OCI-LY1 (cell line): ENCODE data around the gene NFYA.

Source experiments
- H2AFZ ChIP-seq: fragments of 200-600 bp; sonication (generic), shearing (Covaris generic); 2 replicates; pipeline ENCODE4 v1.6.0; 2014; ENCODE audit warnings: antibody characterized with exemption, mild to moderate bottlenecking, low read length
- H3F3A ChIP-seq: fragments of 200-600 bp; sonication (generic), shearing (Covaris generic); 2 replicates; pipeline ENCODE4 v1.6.0; 2014; ENCODE audit warnings: mild to moderate bottlenecking, antibody characterized with exemption, low read length, moderate library complexity; ENCODE audit not compliant: insufficient read depth
- H3K27ac ChIP-seq: fragments of 200-600 bp; sonication (generic); 2 replicates; pipeline ENCODE4 v1.5.1; 2014; ENCODE audit warnings: low read length, mixed run types, mild to moderate bottlenecking, low read depth; ENCODE audit not compliant: poor library complexity, severe bottlenecking
- H3K27me3 ChIP-seq: fragments of 200-600 bp; sonication (generic); 2 replicates; pipeline ENCODE4 v1.6.0; 2014; ENCODE audit warnings: antibody characterized with exemption, mild to moderate bottlenecking, low read length, moderate library complexity; ENCODE audit not compliant: insufficient read depth
- H3K36me3 ChIP-seq: fragments of 200-600 bp; sonication (generic); 2 replicates; pipeline ENCODE4 v1.6.1; 2014; ENCODE audit warnings: mild to moderate bottlenecking, antibody characterized with exemption, low read length, moderate library complexity, mixed read lengths; ENCODE audit not compliant: insufficient read depth
- H3K4me1 ChIP-seq: fragments of 200-600 bp; sonication (generic); 2 replicates; pipeline ENCODE4 v1.5.1; 2014; ENCODE audit warnings: mild to moderate bottlenecking, low read length, moderate library complexity; ENCODE audit not compliant: insufficient read depth, severe bottlenecking
- H3K4me2 ChIP-seq: fragments of 200-600 bp; sonication (generic), shearing (Covaris generic); 2 replicates; pipeline ENCODE4 v1.6.1; 2014; ENCODE audit warnings: low read length
- H3K4me3 ChIP-seq: fragments of 200-600 bp; sonication (generic); 2 replicates; pipeline ENCODE4 v1.5.1; 2014; ENCODE audit warnings: low read length, low read depth, mild to moderate bottlenecking, mixed read lengths; ENCODE audit not compliant: poor library complexity, severe bottlenecking
- H3K79me2 ChIP-seq: fragments of 200-600 bp; shearing (Covaris generic); 2 replicates; pipeline ENCODE4 v1.6.1; 2016; ENCODE audit warnings: mixed run types, low read length, mixed read lengths; ENCODE audit not compliant: insufficient read depth
- H3K9ac ChIP-seq: fragments of 200-600 bp; sonication (generic), shearing (Covaris generic); 2 replicates; pipeline ENCODE4 v1.6.1; 2014; ENCODE audit warnings: mild to moderate bottlenecking, low read length, mixed read lengths
- H3K9me2 ChIP-seq: fragments of 200-600 bp; sonication (generic), shearing (Covaris generic); 2 replicates; pipeline ENCODE4 v1.6.1; 2014; ENCODE audit warnings: low read depth, mild to moderate bottlenecking, low read length, mixed read lengths
- H3K9me3 ChIP-seq: fragments of 200-600 bp; shearing (Covaris generic); 2 replicates; pipeline ENCODE4 v1.6.1; 2014; ENCODE audit warnings: low read length, mixed read lengths
- H4K20me1 ChIP-seq: fragments of 200-600 bp; sonication (generic), shearing (Covaris generic); 2 replicates; pipeline ENCODE4 v1.6.0; 2016; ENCODE audit warnings: mild to moderate bottlenecking, low read length; ENCODE audit not compliant: insufficient read depth
- EZH2 ChIP-seq: fragments of 200-600 bp; sonication (generic), shearing (Covaris generic); IDR thresholded peaks from 2 replicates; pipeline ENCODE4 v1.8.0; 2017; ENCODE audit warnings: borderline replicate concordance, mixed run types, mild to moderate bottlenecking, antibody characterized with exemption, low read length, moderate library complexity, mixed read lengths
- TF ChIP-seq, protein P1 (sequence below): fragments of 200-600 bp; sonication (generic), shearing (Covaris generic); IDR thresholded peaks from 2 replicates; pipeline ENCODE4 v1.5.1; 2017; ENCODE audit warnings: mild to moderate bottlenecking, antibody characterized with exemption, low read length, moderate library complexity, mixed read lengths

The NFYA gene

GRCh38 chr6:41042226-41043055 is 30.3 kb upstream of the NFYA start, which contains the start of gene TSPO2:
Gene TSPO2, plus strand, starts transcription at chr6:41042467. Its CDS starts 519 bp downstream, at chr6:41042986.
- H3K27me3 ChIP-seq = no peaks in the 10 kb centered on the region
- no peaks in the 10 kb centered on the region for H3F3A ChIP-seq
- no peaks in the 10 kb centered on the region for H3K36me3 ChIP-seq
- H3K27ac ChIP-seq = no peak within 1 kb of the TSS
- TF ChIP-seq, protein P1, sequence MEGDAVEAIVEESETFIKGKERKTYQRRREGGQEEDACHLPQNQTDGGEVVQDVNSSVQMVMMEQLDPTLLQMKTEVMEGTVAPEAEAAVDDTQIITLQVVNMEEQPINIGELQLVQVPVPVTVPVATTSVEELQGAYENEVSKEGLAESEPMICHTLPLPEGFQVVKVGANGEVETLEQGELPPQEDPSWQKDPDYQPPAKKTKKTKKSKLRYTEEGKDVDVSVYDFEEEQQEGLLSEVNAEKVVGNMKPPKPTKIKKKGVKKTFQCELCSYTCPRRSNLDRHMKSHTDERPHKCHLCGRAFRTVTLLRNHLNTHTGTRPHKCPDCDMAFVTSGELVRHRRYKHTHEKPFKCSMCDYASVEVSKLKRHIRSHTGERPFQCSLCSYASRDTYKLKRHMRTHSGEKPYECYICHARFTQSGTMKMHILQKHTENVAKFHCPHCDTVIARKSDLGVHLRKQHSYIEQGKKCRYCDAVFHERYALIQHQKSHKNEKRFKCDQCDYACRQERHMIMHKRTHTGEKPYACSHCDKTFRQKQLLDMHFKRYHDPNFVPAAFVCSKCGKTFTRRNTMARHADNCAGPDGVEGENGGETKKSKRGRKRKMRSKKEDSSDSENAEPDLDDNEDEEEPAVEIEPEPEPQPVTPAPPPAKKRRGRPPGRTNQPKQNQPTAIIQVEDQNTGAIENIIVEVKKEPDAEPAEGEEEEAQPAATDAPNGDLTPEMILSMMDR = no peak
- TF ChIP-seq EZH2 = no peak
- H4K20me1 ChIP-seq = no peaks in the 10 kb centered on the region
- H2AFZ ChIP-seq = no peak within 1 kb of the TSS
- no peaks in the 10 kb centered on the region for H3K4me1 ChIP-seq
- H3K9me2 ChIP-seq = no peaks in the 10 kb centered on the region
- no peak within 1 kb of the TSS for H3K4me3 ChIP-seq
- H3K9ac ChIP-seq = no peak within 1 kb of the TSS
- no peaks in the 10 kb centered on the region for H3K9me3 ChIP-seq
- no peaks in the 10 kb centered on the region for H3K79me2 ChIP-seq
- no peak within 1 kb of the TSS for H3K4me2 ChIP-seq

DNA sequence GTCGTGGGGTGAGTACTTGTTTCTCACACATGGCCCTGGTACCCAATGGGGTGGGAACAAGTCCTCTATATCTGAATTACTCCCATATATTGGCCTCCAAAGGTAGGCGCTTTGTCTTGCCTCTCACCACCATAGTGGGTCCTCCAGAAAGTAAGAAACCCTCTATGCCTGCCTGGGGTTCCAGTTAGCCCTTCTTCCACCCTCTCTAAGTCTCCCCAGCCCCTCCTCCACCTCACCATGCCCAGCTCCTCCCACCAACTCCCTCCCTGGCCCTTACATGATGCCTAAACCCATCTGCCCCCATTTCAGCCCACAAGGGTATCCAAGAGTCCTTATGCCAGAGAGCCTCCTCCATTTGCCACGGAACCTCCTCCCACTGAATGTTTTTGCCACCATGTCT is 29.6 kb upstream of the NFYA start:
- no peaks in the 10 kb centered on the region for H3K27me3 ChIP-seq
- no peak for TF ChIP-seq EZH2
- TF ChIP-seq, protein P1 = no peak

DNA sequence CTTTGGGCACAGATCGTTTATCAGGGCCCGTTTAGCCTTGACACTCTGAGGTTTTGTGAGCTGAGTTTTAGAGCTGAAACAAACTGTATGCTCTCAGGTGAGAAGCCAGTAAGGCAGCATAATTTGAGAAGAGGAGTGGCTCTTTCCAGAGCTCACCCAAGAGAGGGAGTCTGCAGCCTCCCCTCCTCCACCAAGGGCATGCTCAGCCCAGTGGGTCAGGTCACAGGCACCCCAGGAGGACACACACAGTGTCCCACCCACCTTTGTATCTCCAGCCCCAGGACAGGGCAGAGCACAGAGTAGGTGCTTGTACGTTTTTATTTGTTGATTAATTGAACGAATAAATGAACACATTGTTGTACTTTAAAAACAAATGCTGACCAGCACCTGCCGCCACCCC is 27.1 kb upstream of the NFYA start:
- H3K4me1 ChIP-seq = no peaks in the 10 kb centered on the region
- H3K36me3 ChIP-seq = no peaks in the 10 kb centered on the region
- no peak overlapping the region for H3K9ac ChIP-seq
- TF ChIP-seq, protein P1 = no peak
- no peak for TF ChIP-seq EZH2
- no peaks in the 10 kb centered on the region for H3K9me3 ChIP-seq
- H2AFZ ChIP-seq = no peak overlapping the region
- H4K20me1 ChIP-seq = no peaks in the 10 kb centered on the region
- H3K27ac ChIP-seq = no peak overlapping the region
- H3K27me3 ChIP-seq = no peaks in the 10 kb centered on the region
- no peaks in the 10 kb centered on the region for H3K79me2 ChIP-seq
- no peaks in the 10 kb centered on the region for H3K9me2 ChIP-seq
- H3K4me3 ChIP-seq = no peak overlapping the region
- no peak overlapping the region for H3K4me2 ChIP-seq
- H3F3A ChIP-seq = no peaks in the 10 kb centered on the region

More for the DNA sequence above, 29.6 kb upstream of the NFYA start:
- H3K4me3 ChIP-seq = no peak overlapping the region
- no peaks in the 10 kb centered on the region for H3K9me2 ChIP-seq
- no peaks in the 10 kb centered on the region for H4K20me1 ChIP-seq
- H3K9ac ChIP-seq = no peak overlapping the region
- no peaks in the 10 kb centered on the region for H3F3A ChIP-seq
- H3K27ac ChIP-seq = no peak overlapping the region
- H3K36me3 ChIP-seq = no peaks in the 10 kb centered on the region
- H3K4me2 ChIP-seq = no peak overlapping the region
- no peak overlapping the region for H2AFZ ChIP-seq
- H3K79me2 ChIP-seq = no peaks in the 10 kb centered on the region
- no peaks in the 10 kb centered on the region for H3K9me3 ChIP-seq
- H3K4me1 ChIP-seq = no peaks in the 10 kb centered on the region
